NCI-H82 (cell line): ENCODE results near the gene SETD1A.

Source experiments
- DNase-seq: peaks from one replicate; lab custom pipeline; 2025; lab: John Stamatoyannopoulos, UW

The SETD1A gene

DNA sequence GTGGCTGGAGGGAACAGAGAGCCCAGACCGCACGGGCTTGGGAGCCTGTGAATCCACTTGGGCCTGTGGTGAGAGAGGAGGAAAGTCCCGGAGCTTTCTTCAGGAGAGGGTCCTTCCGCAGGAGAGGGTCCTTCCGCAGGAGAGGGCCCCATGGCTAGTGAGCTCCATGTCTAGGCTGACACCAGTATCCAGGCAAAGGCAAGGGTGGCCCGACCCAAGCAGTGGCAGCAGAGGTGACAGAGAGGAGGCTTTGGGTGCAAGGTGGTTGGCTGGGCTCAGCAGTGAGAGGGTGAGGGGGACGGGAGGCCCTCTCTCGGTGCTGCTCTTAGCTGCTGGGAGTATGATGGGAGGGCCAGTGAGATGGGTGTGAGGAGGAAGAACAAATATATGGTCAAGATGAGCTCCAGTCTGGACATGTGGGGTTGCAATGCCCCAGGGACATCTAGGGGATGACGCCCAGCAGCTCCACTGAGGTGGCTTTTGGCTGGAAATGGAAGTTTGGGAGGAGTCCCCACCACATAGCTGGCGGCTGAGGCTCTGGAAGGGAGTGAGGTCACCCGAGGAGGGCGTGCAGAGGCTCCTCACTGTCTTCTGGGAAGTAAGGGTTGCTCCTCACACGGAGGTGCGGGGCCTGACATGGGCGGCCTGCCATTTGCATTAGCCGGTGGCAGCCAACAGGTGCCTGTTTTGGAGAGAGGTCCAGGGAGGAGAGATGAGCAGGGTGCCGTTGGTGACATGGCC is 25.2 kb downstream of the SETD1A start:
- no peak for DNase-seq

- peak; percentile 13 for DNase-seq
Measured at GRCh38 chr16:30983289-30983889, 25.8 kb downstream of the SETD1A start.

GRCh38 chr16:30983898-30984610 is 26.5 kb downstream of the SETD1A start:
- DNase-seq: no peak

GRCh38 chr16:30984669-30985400 is 27.3 kb downstream of the SETD1A start, which contains the start of gene HSD3B7:
Gene HSD3B7, plus strand, starts transcription at chr16:30985207. Its CDS starts 452 bp downstream, at chr16:30985659.
- peak; percentile 85 for DNase-seq

GRCh38 chr16:30985401-30986128 is 28.0 kb downstream of the SETD1A start:
- peak; percentile 28 for DNase-seq

DNA sequence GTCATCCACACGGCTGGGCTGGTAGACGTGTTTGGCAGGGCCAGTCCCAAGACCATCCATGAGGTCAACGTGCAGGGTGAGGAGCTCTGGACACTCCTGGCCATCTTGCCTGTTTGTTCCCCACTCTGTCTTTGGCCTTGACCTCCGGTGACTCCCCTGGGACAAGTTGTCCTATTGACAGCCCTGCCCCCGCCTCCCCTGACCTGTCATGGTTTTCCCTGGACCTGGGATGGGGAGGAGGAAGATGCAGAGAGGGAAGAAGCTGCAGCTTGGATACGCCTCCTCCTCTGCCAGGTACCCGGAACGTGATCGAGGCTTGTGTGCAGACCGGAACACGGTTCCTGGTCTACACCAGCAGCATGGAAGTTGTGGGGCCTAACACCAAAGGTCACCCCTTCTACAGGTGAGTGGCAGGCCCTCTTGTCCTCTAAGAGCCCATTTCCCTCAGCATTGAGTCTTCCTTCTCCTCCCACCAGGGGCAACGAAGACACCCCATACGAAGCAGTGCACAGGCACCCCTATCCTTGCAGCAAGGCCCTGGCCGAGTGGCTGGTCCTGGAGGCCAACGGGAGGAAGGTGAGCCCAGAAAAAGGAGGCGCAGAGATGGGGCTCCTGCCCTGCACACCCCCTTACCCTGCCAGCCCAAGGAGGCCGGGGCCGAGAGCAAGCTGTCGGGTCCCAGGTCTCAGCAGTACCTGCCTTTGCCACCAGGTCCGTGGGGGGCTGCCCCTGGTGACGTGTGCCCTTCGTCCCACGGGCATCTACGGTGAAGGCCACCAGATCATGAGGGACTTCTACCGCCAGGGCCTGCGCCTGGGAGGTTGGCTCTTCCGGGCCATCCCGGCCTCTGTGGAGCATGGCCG is 28.8 kb downstream of the SETD1A start:
- DNase-seq: no peak

DNA sequence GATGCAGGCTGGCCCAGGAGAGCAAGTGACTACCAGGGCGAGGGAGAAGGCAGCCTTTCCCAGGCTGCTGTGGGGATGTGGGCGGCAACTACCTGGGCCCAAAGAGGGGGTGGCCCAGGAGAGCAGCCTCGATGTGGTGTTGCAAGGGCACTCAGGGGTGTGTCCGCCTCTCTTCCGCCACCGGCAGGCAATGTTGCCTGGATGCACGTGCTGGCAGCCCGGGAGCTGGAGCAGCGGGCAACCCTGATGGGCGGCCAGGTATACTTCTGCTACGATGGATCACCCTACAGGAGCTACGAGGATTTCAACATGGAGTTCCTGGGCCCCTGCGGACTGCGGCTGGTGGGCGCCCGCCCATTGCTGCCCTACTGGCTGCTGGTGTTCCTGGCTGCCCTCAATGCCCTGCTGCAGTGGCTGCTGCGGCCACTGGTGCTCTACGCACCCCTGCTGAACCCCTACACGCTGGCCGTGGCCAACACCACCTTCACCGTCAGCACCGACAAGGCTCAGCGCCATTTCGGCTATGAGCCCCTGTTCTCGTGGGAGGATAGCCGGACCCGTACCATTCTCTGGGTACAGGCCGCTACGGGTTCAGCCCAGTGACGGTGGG is 30.1 kb downstream of the SETD1A start:
- DNase-seq: no peak

DNA sequence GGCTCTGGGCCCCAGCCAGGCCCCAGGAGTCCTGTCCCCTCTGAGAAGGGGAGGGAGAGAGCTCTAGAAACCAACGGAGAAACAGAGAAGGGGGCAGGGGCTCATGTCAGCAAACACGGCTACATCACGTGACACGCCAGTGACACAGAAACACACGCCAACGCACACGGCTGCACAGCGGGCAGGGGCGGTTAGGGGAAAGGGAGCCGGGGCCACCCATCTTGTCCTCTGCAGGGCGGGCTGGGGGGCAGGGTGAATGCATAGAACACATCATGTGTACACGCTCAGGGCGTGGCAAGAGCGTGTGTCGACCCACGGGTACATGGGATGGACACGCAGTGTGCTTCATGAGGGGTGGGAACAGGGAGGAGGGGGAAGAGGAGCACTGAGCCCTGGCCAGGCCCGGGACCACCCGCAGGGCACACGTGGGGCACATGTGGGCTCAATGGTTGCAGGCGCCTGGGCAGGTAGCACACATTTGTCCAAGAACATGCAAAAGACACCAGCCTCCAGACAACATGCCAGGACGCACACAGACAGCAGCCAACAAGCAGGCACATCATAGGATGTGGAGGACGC is 32.0 kb downstream of the SETD1A start:
- DNase-seq: no peak

- DNase-seq: no peak
Measured at GRCh38 chr16:30990105-30990504, 32.6 kb downstream of the SETD1A start.

DNA sequence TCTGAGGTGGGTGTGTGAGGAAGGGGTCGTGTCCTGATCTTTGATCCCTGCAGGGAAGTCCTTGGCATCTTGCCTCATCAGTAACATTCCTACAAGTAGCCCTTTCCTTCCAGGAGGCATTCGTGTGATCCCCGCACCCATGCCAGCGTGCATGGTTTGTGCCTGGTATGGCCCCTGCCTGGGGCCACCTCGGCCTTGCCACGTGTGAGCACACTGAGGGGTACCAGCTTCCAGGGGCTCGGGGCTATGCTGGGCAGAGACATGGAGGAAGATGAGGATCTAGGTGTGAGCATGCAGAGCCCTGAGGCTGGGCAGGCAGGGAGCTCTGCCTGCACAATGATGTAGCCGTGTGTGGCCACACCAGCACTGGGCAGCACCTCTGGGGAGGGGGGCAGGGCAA is 33.5 kb downstream of the SETD1A start:
- no peak for DNase-seq

DNA sequence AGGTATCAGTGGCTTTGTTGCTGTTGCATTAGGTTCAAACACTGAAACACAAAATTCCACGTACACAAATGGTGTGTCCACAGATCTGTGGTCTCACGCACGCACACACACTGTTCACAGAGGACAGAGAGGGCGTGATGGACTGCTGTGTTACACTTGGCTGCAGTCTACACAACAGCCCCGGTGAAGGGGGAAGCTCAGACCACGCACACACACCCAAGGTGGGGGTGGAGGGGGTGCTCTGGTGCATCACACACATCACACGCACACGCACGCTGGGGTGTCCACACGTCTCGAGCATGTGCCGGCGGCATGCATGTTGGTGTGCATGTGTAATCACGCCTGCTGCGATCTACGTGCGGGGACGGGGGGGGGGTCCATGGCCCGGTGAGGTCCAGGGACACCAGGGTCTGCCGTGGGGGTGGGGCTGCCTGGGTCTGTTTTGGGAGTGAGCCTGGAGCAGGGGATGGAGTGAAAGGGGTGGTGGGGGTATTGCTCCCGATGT is 34.8 kb downstream of the SETD1A start:
- no peak for DNase-seq

GRCh38 chr16:30992931-30993816 is 35.6 kb downstream of the SETD1A start:
- DNase-seq: no peak

DNA sequence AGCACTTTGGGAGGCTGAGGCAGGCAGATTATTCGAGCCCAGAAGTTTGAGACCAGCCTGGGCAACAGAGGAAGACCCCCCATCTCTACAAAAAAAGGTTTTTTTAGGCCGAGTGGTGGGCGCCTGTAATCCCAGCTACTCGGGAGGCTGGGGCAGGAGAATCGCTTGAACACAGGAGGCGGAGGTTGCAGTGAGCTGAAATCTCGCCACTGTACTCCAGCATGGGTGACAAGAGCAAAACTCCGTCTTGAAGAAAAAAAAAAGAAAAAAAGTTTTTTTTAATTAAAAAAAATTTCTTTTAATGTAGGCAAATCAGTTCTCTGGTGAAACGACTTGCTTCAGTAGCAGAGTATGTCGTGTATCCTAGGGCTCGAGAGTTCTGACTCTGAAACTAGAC is 38.4 kb downstream of the SETD1A start:
- DNase-seq: no peak

DNA sequence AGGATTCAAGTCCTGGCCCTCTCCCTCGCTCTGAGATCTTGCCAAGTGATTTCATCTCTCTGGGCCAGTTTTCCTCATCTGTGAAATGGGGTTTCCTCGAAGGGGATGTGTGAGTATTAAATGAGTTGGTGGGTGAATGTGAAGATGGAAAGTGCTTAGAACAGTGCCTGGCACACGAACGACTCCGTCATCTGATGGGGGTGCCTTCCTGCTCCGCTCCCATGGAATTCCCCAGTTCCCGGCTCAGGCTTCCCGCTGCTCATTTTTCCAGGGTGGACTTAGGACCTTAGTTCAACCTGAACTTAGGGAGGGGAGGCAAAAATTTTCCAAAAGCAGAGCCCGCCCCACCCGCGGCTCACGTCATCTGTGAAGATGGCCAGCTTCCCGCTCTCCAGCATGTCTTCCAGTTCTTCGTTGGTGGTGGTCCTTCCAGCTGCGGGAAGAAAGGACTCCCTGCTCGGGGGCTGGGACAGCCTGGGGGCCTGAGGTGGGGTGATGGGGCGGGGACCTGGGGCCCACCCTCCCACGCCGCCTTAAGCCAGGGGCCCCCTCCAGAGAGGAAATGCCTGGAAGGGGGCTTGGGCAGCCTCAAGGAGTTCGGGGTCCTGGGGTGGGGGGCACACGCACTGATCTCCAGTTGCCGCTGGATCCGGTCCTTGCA is 38.9 kb downstream of the SETD1A start:
- no peak for DNase-seq

- DNase-seq: peak; percentile 26
Measured at GRCh38 chr16:30996985-30997724, 39.6 kb downstream of the SETD1A start.

GRCh38 chr16:30997725-30998711 is 40.5 kb downstream of the SETD1A start:
- DNase-seq: no peak
